ENCODE data around the gene RAB33B.

Gene RAB33B

GRCh38 chr4:139503622-139504166 is 49.8 kb downstream of the RAB33B start:
- TF ChIP-seq, protein P1, sequence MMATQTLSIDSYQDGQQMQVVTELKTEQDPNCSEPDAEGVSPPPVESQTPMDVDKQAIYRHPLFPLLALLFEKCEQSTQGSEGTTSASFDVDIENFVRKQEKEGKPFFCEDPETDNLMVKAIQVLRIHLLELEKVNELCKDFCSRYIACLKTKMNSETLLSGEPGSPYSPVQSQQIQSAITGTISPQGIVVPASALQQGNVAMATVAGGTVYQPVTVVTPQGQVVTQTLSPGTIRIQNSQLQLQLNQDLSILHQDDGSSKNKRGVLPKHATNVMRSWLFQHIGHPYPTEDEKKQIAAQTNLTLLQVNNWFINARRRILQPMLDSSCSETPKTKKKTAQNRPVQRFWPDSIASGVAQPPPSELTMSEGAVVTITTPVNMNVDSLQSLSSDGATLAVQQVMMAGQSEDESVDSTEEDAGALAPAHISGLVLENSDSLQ (IDR thresholded peaks at IDR 0.05), result no peak
- no peak for TF ChIP-seq NFRKB (IDR thresholded peaks at IDR 0.05)
- TF ChIP-seq ELF4 (IDR thresholded peaks at IDR 0.05), result no peak
- TF ChIP-seq ZNF384 (IDR thresholded peaks at IDR 0.05), result no peak
- no peak for TF ChIP-seq LEF1 (IDR thresholded peaks at IDR 0.05; ENCODE audit: borderline replicate concordance)
- no peak for TF ChIP-seq SP1 (IDR thresholded peaks at IDR 0.05)
- TF ChIP-seq FOXM1 (IDR thresholded peaks at IDR 0.05; ENCODE audit: borderline replicate concordance), result no peak
- TF ChIP-seq FOXK2 (IDR thresholded peaks at IDR 0.05), result no peak
- TF ChIP-seq BHLHE40 (IDR thresholded peaks at IDR 0.05; ENCODE audit: borderline replicate concordance), result no peak
- TF ChIP-seq TARDBP (IDR thresholded peaks at IDR 0.05), result no peak
- no peak for TF ChIP-seq HDGF (IDR thresholded peaks at IDR 0.05; ENCODE audit: borderline replicate concordance)
- no peak for TF ChIP-seq CTBP1 (IDR thresholded peaks at IDR 0.05; ENCODE audit: borderline replicate concordance)
- no peak for TF ChIP-seq SUZ12 (IDR thresholded peaks at IDR 0.05)
- no peak for TF ChIP-seq L3MBTL2 (conservative IDR thresholded peaks at IDR 0.05)
- no peak for TF ChIP-seq FOXA1 (IDR thresholded peaks at IDR 0.05)
- ChIA-PET CTCF (no interaction called here), POLR2A (no interaction called here)
- DNase-seq (ENCODE audit: extremely low spot score), result no peak

GRCh38 chr4:139506774-139507173 is 52.9 kb downstream of the RAB33B start:
- TF ChIP-seq, protein P1 (IDR thresholded peaks at IDR 0.05), result no peak
- TF ChIP-seq CTBP1 (IDR thresholded peaks at IDR 0.05; ENCODE audit: borderline replicate concordance), result no peak
- no peak for TF ChIP-seq FOXM1 (IDR thresholded peaks at IDR 0.05; ENCODE audit: borderline replicate concordance)
- TF ChIP-seq ZNF384 (IDR thresholded peaks at IDR 0.05), result no peak
- TF ChIP-seq FOXK2 (IDR thresholded peaks at IDR 0.05), result no peak
- no peak for TF ChIP-seq SUZ12 (IDR thresholded peaks at IDR 0.05)
- TF ChIP-seq NFRKB (IDR thresholded peaks at IDR 0.05), result no peak
- no peak for TF ChIP-seq TARDBP (IDR thresholded peaks at IDR 0.05)
- no peak for TF ChIP-seq LEF1 (IDR thresholded peaks at IDR 0.05; ENCODE audit: borderline replicate concordance)
- TF ChIP-seq FOXA1 (IDR thresholded peaks at IDR 0.05), result no peak
- TF ChIP-seq SP1 (IDR thresholded peaks at IDR 0.05), result no peak
- no peak for TF ChIP-seq HDGF (IDR thresholded peaks at IDR 0.05; ENCODE audit: borderline replicate concordance)
- TF ChIP-seq ARNT (IDR thresholded peaks at IDR 0.05), result no peak
- no peak for TF ChIP-seq ELF4 (IDR thresholded peaks at IDR 0.05)
- no peak for TF ChIP-seq L3MBTL2 (conservative IDR thresholded peaks at IDR 0.05)
- POLR2A ChIA-PET, result no interaction called here
- CTCF ChIA-PET, result interaction anchor here (1.1 kb wide), 1 partner anchor 9 kb away, joined by 3 read pairs; no protein-coding TSS in a partner anchor
- no peak for DNase-seq (ENCODE audit: extremely low spot score)

- no peak for DNase-seq (ENCODE audit: extremely low spot score)
- ChIA-PET POLR2A (interaction anchor here (0.8 to 1.2 kb wide), 3 partner anchors 11 to 1577 kb away, joined by 3 to 5 read pairs (median 3); no protein-coding TSS in a partner anchor), CTCF (interaction anchor here (0.6 to 1.5 kb wide), 5 partner anchors 11 to 196 kb away, joined by 3 to 4 read pairs (median 3); no protein-coding TSS in a partner anchor)
- TF ChIP-seq HDGF (IDR thresholded peaks at IDR 0.05; ENCODE audit: borderline replicate concordance) (no peak), BHLHE40 (IDR thresholded peaks at IDR 0.05; ENCODE audit: borderline replicate concordance) (no peak), CTBP1 (IDR thresholded peaks at IDR 0.05; ENCODE audit: borderline replicate concordance) (no peak), FOXM1 (IDR thresholded peaks at IDR 0.05; ENCODE audit: borderline replicate concordance) (no peak), SP1 (IDR thresholded peaks at IDR 0.05) (no peak), ARNT (IDR thresholded peaks at IDR 0.05) (no peak), NFRKB (IDR thresholded peaks at IDR 0.05) (no peak), TARDBP (IDR thresholded peaks at IDR 0.05) (no peak), ELF4 (IDR thresholded peaks at IDR 0.05) (no peak), SUZ12 (IDR thresholded peaks at IDR 0.05) (no peak), ZNF384 (IDR thresholded peaks at IDR 0.05) (no peak), L3MBTL2 (conservative IDR thresholded peaks at IDR 0.05) (no peak)
- TF ChIP-seq, protein P1 (IDR thresholded peaks at IDR 0.05), result no peak
Observed at GRCh38 chr4:139508581-139509237, 54.8 kb downstream of the RAB33B start.

DNA sequence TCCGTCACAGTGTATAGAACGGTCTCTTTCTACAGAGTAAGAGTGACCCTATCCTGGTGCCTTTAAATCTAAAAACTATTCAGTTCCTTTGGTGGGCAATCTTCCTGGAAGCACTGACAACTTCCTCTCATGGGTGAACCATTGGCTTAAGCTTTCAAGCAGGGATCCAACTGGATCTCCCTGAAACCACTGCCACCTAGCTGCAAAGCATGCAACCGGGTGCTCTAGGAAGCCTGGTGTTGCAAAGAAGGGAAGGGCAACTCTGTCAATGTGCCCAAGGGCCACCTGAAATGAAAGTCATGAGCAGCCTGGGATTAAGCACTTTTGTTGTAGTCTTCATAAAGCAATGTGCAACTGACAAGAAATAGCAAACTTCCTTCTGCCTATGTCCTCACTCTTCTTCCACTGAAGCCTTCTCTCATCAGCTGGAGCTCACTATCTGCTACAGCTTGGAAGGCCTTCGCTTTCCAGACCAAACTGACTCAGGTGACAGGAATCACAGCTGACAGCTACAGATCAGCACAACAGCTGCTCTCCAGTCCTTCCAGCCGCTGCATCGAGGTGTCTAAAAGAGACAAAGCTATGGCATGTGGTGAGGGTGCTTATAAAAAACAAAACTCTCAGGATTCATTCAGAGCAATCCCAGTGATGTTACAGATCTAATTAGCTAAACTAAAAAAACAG is 55.9 kb downstream of the RAB33B start:
- POLR2A ChIA-PET, result no interaction called here
- no peak for DNase-seq (ENCODE audit: extremely low spot score)
- CTCF ChIA-PET, result interaction anchor here (0.7 to 1.5 kb wide), 3 partner anchors 9 to 49 kb away, joined by 3 to 4 read pairs (median 3); no protein-coding TSS in a partner anchor
- TF ChIP-seq FOXK2 (IDR thresholded peaks at IDR 0.05), result no peak
- TF ChIP-seq SUZ12 (IDR thresholded peaks at IDR 0.05), result no peak
- TF ChIP-seq SP1 (IDR thresholded peaks at IDR 0.05), result no peak
- no peak for TF ChIP-seq HDGF (IDR thresholded peaks at IDR 0.05; ENCODE audit: borderline replicate concordance)
- TF ChIP-seq LEF1 (IDR thresholded peaks at IDR 0.05; ENCODE audit: borderline replicate concordance), result no peak
- no peak for TF ChIP-seq ZNF384 (IDR thresholded peaks at IDR 0.05)
- TF ChIP-seq TARDBP (IDR thresholded peaks at IDR 0.05), result no peak
- TF ChIP-seq ELF4 (IDR thresholded peaks at IDR 0.05), result no peak
- no peak for TF ChIP-seq BHLHE40 (IDR thresholded peaks at IDR 0.05; ENCODE audit: borderline replicate concordance)
- no peak for TF ChIP-seq NFRKB (IDR thresholded peaks at IDR 0.05)
- TF ChIP-seq L3MBTL2 (conservative IDR thresholded peaks at IDR 0.05), result no peak
- TF ChIP-seq, protein P1 (IDR thresholded peaks at IDR 0.05), result no peak
- no peak for TF ChIP-seq FOXM1 (IDR thresholded peaks at IDR 0.05; ENCODE audit: borderline replicate concordance)
- TF ChIP-seq ARNT (IDR thresholded peaks at IDR 0.05), result no peak
- no peak for TF ChIP-seq FOXA1 (IDR thresholded peaks at IDR 0.05)
- no peak for TF ChIP-seq CTBP1 (IDR thresholded peaks at IDR 0.05; ENCODE audit: borderline replicate concordance)

Measured in HEK293T (cell line).